Endothelial cell of umbilical vein (primary cell): ENCODE data around the gene CBL. TPM values are rescaled to one million over a fixed set of nuclear protein-coding genes. Genes with fewer than 3 reads are reported as not detected.

Experiments used
- BruUV-seq: library from RNA; stranded (reverse); fragments of 400-500 nt; replicated peaks from 2 replicates; lab custom pipeline; 2021; lab: Mats Ljungman, UMichigan
- CTCF ChIA-PET: fragments of 300-600, 350-600 bp; sonication (Branson Sonifier 250); formaldehyde crosslinking; loops from one replicate; lab custom pipeline; 2021; ENCODE audit warnings: antibody characterized with exemption, inconsistent platforms; lab: Charles Lee
- POLR2A ChIA-PET: fragments of 300-600, 350-600 bp; sonication (Branson Sonifier 250); formaldehyde crosslinking; loops from one replicate; lab custom pipeline; 2021; ENCODE audit warnings: antibody characterized with exemption, inconsistent platforms; lab: Charles Lee
- DNase-seq: peaks from one replicate; pipeline ENCODE4 v3.0.0-alpha.2; 2011; ENCODE audit warnings: low read depth, low spot score
- FAIRE-seq: peaks from 2 replicates; lab custom pipeline; 2011; peaks lifted over from hg19 to GRCh38; lab: Jason Lieb, UNC
- H2AFZ ChIP-seq: 2 replicates; pipeline ENCODE4 v1.6.0; 2012; ENCODE audit warnings: low read depth, low read length, control low read depth, inconsistent platforms
- H3K27ac ChIP-seq: 2 replicates; pipeline ENCODE4 v1.5.1; 2011; ENCODE audit warnings: low read depth, mild to moderate bottlenecking, control low read depth, low read length, moderate library complexity; ENCODE audit not compliant: insufficient read depth
- H3K27me3 ChIP-seq, 2 experiments: 2 replicates each; pipeline versions ENCODE4 v1.6.0 to v1.6.1; 2011; ENCODE audit warnings: low read length in 2 of 2, mixed read lengths in 1 of 2; ENCODE audit not compliant: control insufficient read depth in 2 of 2, insufficient read depth in 2 of 2
- H3K36me3 ChIP-seq, 2 experiments: 2 replicates in 1 of 2; 3 replicates in 1 of 2; pipeline ENCODE4 v1.5.1; 2011; ENCODE audit warnings: low read length in 2 of 2, mild to moderate bottlenecking in 1 of 2, moderate library complexity in 1 of 2; ENCODE audit not compliant: control insufficient read depth in 2 of 2, insufficient read depth in 2 of 2; ENCODE audit errors: extremely low read depth in 1 of 2
- H3K4me1 ChIP-seq: 3 replicates; pipeline ENCODE4 v1.5.1; 2011; ENCODE audit warnings: mild to moderate bottlenecking, low read length; ENCODE audit not compliant: control insufficient read depth, insufficient read depth; ENCODE audit errors: extremely low read depth
- H3K4me2 ChIP-seq: 2 replicates; pipeline ENCODE4 v1.6.1; 2011; ENCODE audit warnings: low read length, control low read depth, mixed read lengths; ENCODE audit not compliant: insufficient read depth
- H3K4me3 ChIP-seq, 3 experiments: fragments of 200-600 bp in 1 of 3; sonication (generic), shearing (Covaris generic) in 1 of 3; replicated peaks in 1 of 3; 2 replicates each; pipeline ENCODE4 v1.5.1; 2011 to 2016; ENCODE audit warnings: control low read depth in 3 of 3, low read length in 3 of 3, mild to moderate bottlenecking in 2 of 3, inconsistent platforms in 1 of 3, low read depth in 1 of 3, moderate library complexity in 1 of 3; ENCODE audit not compliant: insufficient read depth in 1 of 3
- H3K79me2 ChIP-seq: 2 replicates; pipeline ENCODE4 v1.6.0; 2012; ENCODE audit warnings: low read length, inconsistent platforms; ENCODE audit not compliant: control insufficient read depth, insufficient read depth
- H3K9ac ChIP-seq: replicated peaks from 2 replicates; pipeline ENCODE3; 2011; ENCODE audit warnings: low read length, control low read depth; ENCODE audit not compliant: insufficient read depth; ENCODE audit errors: extremely low read depth
- H3K9me1 ChIP-seq: replicated peaks from 3 replicates; pipeline ENCODE4 v1.6.0; 2011; ENCODE audit warnings: mild to moderate bottlenecking, low read length; ENCODE audit not compliant: control insufficient read depth, insufficient read depth; ENCODE audit errors: extremely low read depth
- H3K9me3 ChIP-seq: replicated peaks from 2 replicates; pipeline ENCODE4 v1.5.1; 2012; ENCODE audit warnings: low read length, inconsistent platforms; ENCODE audit not compliant: control insufficient read depth, insufficient read depth
- H4K20me1 ChIP-seq: replicated peaks from 2 replicates; pipeline ENCODE3; 2011; ENCODE audit warnings: mild to moderate bottlenecking, low read length; ENCODE audit not compliant: control insufficient read depth, insufficient read depth; ENCODE audit errors: extremely low read depth
- CTCF ChIP-seq, 2 donors: IDR thresholded peaks; 1 replicate in 1 of 2; 2 replicates in 1 of 2; pipeline ENCODE4 v1.5.1; 2011; ENCODE audit warnings: low read length in 2 of 2, mild to moderate bottlenecking in 2 of 2, moderate library complexity in 2 of 2, control low read depth in 1 of 2, inconsistent platforms in 1 of 2, low read depth in 1 of 2; ENCODE audit not compliant: insufficient read depth in 1 of 2; ENCODE audit errors: extremely low read depth in 1 of 2
- EZH2 ChIP-seq: IDR thresholded peaks from 2 replicates; pipeline ENCODE4 v1.6.1; 2012; ENCODE audit warnings: borderline replicate concordance, low read depth, mild to moderate bottlenecking, moderate library complexity, low read length, inconsistent platforms; ENCODE audit not compliant: severe bottlenecking
- FOS ChIP-seq: IDR thresholded peaks from 2 replicates; pipeline ENCODE4 v1.6.1; 2011; ENCODE audit warnings: mild to moderate bottlenecking, low read length, moderate library complexity, borderline replicate concordance; ENCODE audit not compliant: insufficient read depth
- GATA2 ChIP-seq: IDR thresholded peaks from 2 replicates; pipeline ENCODE4 v1.7.0; 2011; ENCODE audit warnings: low read depth, mild to moderate bottlenecking, moderate library complexity, mixed read lengths, low read length; ENCODE audit not compliant: insufficient read length, insufficient read depth
- JUN ChIP-seq: IDR thresholded peaks from 2 replicates; pipeline ENCODE4 v1.6.1; 2011; ENCODE audit warnings: borderline replicate concordance, low read depth; ENCODE audit not compliant: insufficient read length, insufficient read depth
- MAX ChIP-seq: IDR thresholded peaks from 2 replicates; pipeline ENCODE4 v1.6.1; 2011; ENCODE audit not compliant: insufficient read depth, insufficient read length
- MYC ChIP-seq: IDR thresholded peaks from one replicate; pipeline ENCODE4 v1.6.1; 2011; ENCODE audit warnings: mild to moderate bottlenecking, low read depth, low read length
- POLR2A ChIP-seq: IDR thresholded peaks from 2 replicates; pipeline ENCODE4 v1.6.1; 2012; ENCODE audit warnings: low read depth, mild to moderate bottlenecking, control low read depth, low read length
- POLR2AphosphoS5 ChIP-seq: IDR thresholded peaks from 2 replicates; pipeline ENCODE4 v1.6.1; 2012; ENCODE audit warnings: low read depth, mild to moderate bottlenecking, control low read depth, low read length, moderate library complexity; ENCODE audit not compliant: insufficient read depth
- dilution Hi-C: fragments of 300-500 bp; cut with MboI; formaldehyde crosslinking; loops from one replicate; pipeline ENCODE4 v1.15.0; 2019; ENCODE audit warnings: low sequenced_read_pairs; ENCODE audit not compliant: extremely low pct_ligation_motif_present
- intact Hi-C: fragments of 100-400 bp; cut with micrococcal nuclease; formaldehyde crosslinking; loops from one replicate; pipeline ENCODE4 v1.10.0; 2022
- polyA plus RNA-seq, 4 experiments: library from polyadenylated mRNA; depleted of rRNA in 3 of 4; stranded (reverse) in 3 of 4; unstranded in 1 of 4; fragments of >200 nt; gene quantifications; 2 replicates each; pipeline versions ENCODE4 v1.2.1 to v1.2.3, GENCODE V29; 2011 to 2012; ENCODE audit warnings: missing spikeins in 1 of 4
- total RNA-seq: library from RNA; stranded (reverse); gene quantifications from 2 replicates; pipeline ENCODE4 v1.2.3, GENCODE V29; 2021

Gene CBL
- total and polyA plus RNA-seq, 2 donors (not counting 3 experiments of a cell fraction or from before 2014, with no cell fraction given), result 15.5 to 41.5 TPM

- TF ChIP-seq CTCF (IDR thresholded peaks at IDR 0.05; ENCODE audit: extremely low read depth in 1 of 2, insufficient read depth in 1 of 2, low read depth in 1 of 2, low read length in 2 of 2), result no peak
- no peak for TF ChIP-seq JUN
- TF ChIP-seq MAX, result no peak
- no peak for TF ChIP-seq FOS
- no peak for TF ChIP-seq GATA2
- no peak for TF ChIP-seq POLR2A
- no peak for TF ChIP-seq MYC
- no peak for TF ChIP-seq EZH2
- no peak for TF ChIP-seq POLR2AphosphoS5
- no peak overlapping the region for H3K27ac ChIP-seq
- intact Hi-C loops (no loop called here), dilution Hi-C loops (no loop called here)
- peaks cover 34% of the 10 kb centered on the region for H3K79me2 ChIP-seq
- H2AFZ ChIP-seq, result no peak overlapping the region
- no peak for DNase-seq
- ChIA-PET CTCF (no interaction called here), POLR2A (no interaction called here)
- no peak overlapping the region for H3K9ac ChIP-seq
- H3K27me3 ChIP-seq, result no peaks in the 10 kb centered on the region
- no peak overlapping the region for H3K4me3 ChIP-seq
- no peaks in the 10 kb centered on the region for H3K36me3 ChIP-seq
- peaks cover 6% of the 10 kb centered on the region for H4K20me1 ChIP-seq
- BruUV-seq, result no TSS peak
- H3K9me1 ChIP-seq, result no peaks in the 10 kb centered on the region
- no peaks in the 10 kb centered on the region for H3K9me3 ChIP-seq
- no peak for FAIRE-seq
- H3K4me2 ChIP-seq, result no peak overlapping the region
- peaks cover 3% of the 10 kb centered on the region for H3K4me1 ChIP-seq
Observed at GRCh38 chr11:119254239-119254638, 48.1 kb downstream of the CBL start.
